Fibroblast of the aortic adventitia (primary cell): ENCODE results near the gene NEAT1. TPM values are rescaled to one million over a fixed set of nuclear protein-coding genes. Genes with fewer than 3 reads are reported as not detected.

Experiments
- DNase-seq: peaks from one replicate; pipeline ENCODE4 v3.0.0-alpha.2; 2010; ENCODE audit warnings: low read depth
- H3K4me3 ChIP-seq: 2 replicates; pipeline ENCODE4 v1.5.1; 2011; ENCODE audit warnings: low read depth, mild to moderate bottlenecking, control low read depth, low read length, moderate library complexity
- CTCF ChIP-seq: IDR thresholded peaks from 2 replicates; pipeline ENCODE4 v1.5.1; 2011; ENCODE audit warnings: mild to moderate bottlenecking, low read length, control low read depth, inconsistent platforms; ENCODE audit not compliant: insufficient read depth
- total RNA-seq: library from RNA; depleted of rRNA; stranded (reverse); fragments of >200 nt; gene quantifications from 2 replicates; pipeline ENCODE4 v1.2.3, GENCODE V29; 2012; ENCODE audit warnings: low replicate concordance

NEAT1 gene
- total RNA-seq, 1 donor: 527 TPM

- H3K4me3 ChIP-seq: peak overlapping the region; percentile 81
- TF ChIP-seq CTCF: no peak
- DNase-seq: peak; percentile 72
Measured at GRCh38 chr11:65432686-65433582, 10.3 kb downstream of the NEAT1 start.

GRCh38 chr11:65433657-65434056 lies 11.1 kb downstream of the NEAT1 start:
- TF ChIP-seq CTCF: no peak
- DNase-seq: peak; percentile 43
- H3K4me3 ChIP-seq: peak overlapping the region; percentile 57

GRCh38 chr11:65434057-65434666 lies 11.6 kb downstream of the NEAT1 start:
- peak overlapping the region; percentile 57 for H3K4me3 ChIP-seq
- no peak for TF ChIP-seq CTCF
- DNase-seq: peak; percentile 65

- peak overlapping the region; percentile 57 for H3K4me3 ChIP-seq
- TF ChIP-seq CTCF: no peak
- DNase-seq: peak; percentile 57
Measured at GRCh38 chr11:65434667-65435410, 12.2 kb downstream of the NEAT1 start.

GRCh38 chr11:65435411-65435931 lies 12.9 kb downstream of the NEAT1 start:
- H3K4me3 ChIP-seq: peak overlapping the region; percentile 57
- peak; percentile 58 for DNase-seq
- TF ChIP-seq CTCF: peak; percentile 1

GRCh38 chr11:65435981-65436411 lies 13.4 kb downstream of the NEAT1 start:
- H3K4me3 ChIP-seq: peak overlapping the region; percentile 57
- no peak for DNase-seq
- TF ChIP-seq CTCF: no peak
